ENCODE data around the gene WASF1. TPM values are rescaled to one million over a fixed set of nuclear protein-coding genes. Genes with fewer than 3 reads are reported as not detected.

The WASF1 gene
- total and polyA plus RNA-seq, 5 donors from 2014 or later, result 0.13 to 0.37 (median 0.20) TPM; not detected in 2

DNA sequence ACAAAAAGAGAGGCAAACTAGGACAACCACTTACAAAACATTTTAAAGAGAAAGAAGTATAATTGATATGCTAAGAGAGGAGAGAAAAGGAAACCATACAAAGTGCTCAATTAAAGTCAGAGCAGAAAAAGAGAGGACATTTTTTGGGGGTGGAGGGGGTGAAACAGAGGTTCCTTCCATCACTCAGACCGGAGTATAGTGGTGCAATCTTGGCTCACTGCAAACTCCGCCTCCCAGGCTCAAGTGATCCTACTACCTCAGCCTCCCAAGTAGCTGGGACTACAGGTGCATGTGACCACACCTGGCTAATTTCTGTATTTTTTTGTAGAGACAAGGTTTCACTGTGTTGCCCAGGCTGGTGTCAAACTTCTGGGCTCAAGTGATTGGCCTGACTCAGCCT, 9.4 kb downstream of the WASF1 start:
- ATAC-seq (ENCODE audit: low read depth in 2 of 2), result no peak
- Mint-ChIP-seq H3K9me3 (no peaks in the 10 kb centered on the region), H3K27ac (no peak overlapping the region), H3K36me3 (no peaks in the 10 kb centered on the region), H3K4me1 (no peaks in the 10 kb centered on the region), H3K4me3 (no peak overlapping the region), H3K27me3 (peaks cover 42% of the 10 kb centered on the region)
- Histone ChIP-seq H3K36me3 (ENCODE audit: control insufficient read depth, insufficient read depth, low read length) (no peaks in the 10 kb centered on the region), H3K27ac (ENCODE audit: insufficient read depth, low read length, poor library complexity, severe bottlenecking) (no peak overlapping the region), H3K4me3 (ENCODE audit: low read depth, low read length) (no peak overlapping the region), H3K4me1 (ENCODE audit: control insufficient read depth, insufficient read depth, low read length, poor library complexity, severe bottlenecking) (no peaks in the 10 kb centered on the region), H3K9me3 (ENCODE audit: control insufficient read depth in 2 of 2, low read length in 2 of 2) (no peaks in the 10 kb centered on the region), H3K27me3 (ENCODE audit: control insufficient read depth, insufficient read depth, low read length) (peaks cover 47% of the 10 kb centered on the region)
- no peak for DNase-seq

DNA sequence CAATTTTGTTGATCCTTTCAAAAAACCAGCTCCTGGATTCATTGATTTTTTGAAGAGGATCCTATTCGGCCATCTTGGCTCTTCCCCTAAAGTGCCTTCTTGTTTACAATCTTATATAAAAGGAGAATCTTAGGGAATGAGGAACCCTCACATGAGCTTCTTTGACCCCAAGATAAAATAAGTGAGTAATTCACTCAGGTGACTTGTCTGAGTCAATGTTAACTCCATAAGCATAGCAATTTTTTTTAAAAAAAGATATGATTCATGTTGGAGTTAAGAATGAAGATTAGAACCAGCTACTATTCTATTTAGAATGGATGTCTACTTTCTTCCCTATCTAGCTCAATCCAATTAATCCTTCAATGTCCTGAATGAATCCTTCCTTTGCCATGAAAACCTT, 21.0 kb downstream of the WASF1 start:
- H3K4me3 ChIP-seq (ENCODE audit: low read depth, low read length), result no peak overlapping the region
- DNase-seq, result no peak
- H3K27me3 ChIP-seq (ENCODE audit: control insufficient read depth, insufficient read depth, low read length), result peaks cover 28% of the 10 kb centered on the region
- H3K4me3 Mint-ChIP-seq, result no peak overlapping the region
- H3K36me3 ChIP-seq (ENCODE audit: control insufficient read depth, insufficient read depth, low read length), result no peaks in the 10 kb centered on the region
- H3K36me3 Mint-ChIP-seq, result no peaks in the 10 kb centered on the region
- no peak overlapping the region for H3K27ac Mint-ChIP-seq
- no peaks in the 10 kb centered on the region for H3K4me1 Mint-ChIP-seq
- H3K4me1 ChIP-seq (ENCODE audit: control insufficient read depth, insufficient read depth, low read length, poor library complexity, severe bottlenecking), result no peaks in the 10 kb centered on the region
- no peak for ATAC-seq (ENCODE audit: low read depth in 2 of 2)
- no peaks in the 10 kb centered on the region for H3K9me3 ChIP-seq (ENCODE audit: control insufficient read depth in 2 of 2, low read length in 2 of 2)
- peaks cover 45% of the 10 kb centered on the region for H3K27me3 Mint-ChIP-seq
- peaks cover 0 to 3% (median under 1%) of the 10 kb centered on the region in 7 donors for H3K9me3 Mint-ChIP-seq
- H3K27ac ChIP-seq (ENCODE audit: insufficient read depth, low read length, poor library complexity, severe bottlenecking), result no peak overlapping the region

DNA sequence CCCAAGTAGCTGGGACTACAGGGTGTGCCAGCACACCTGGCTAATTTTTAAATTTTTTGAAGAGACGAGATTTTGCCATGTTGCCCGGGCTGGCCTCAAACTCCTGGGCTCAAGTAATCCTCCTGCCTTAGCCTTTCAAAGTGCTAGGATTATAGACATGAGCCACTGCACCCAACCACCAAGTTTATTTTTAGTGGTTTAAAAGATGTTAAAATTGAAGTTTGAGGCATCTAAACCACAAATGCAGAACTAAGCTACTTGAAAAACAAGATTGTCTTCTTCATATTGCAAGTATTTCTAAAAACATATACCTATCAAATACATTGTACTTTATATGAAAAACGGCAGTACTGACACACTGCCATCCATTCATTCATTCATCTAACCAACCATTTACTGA, 31.6 kb downstream of the WASF1 start:
- Mint-ChIP-seq H3K36me3 (no peaks in the 10 kb centered on the region), H3K9me3 (peaks cover 0 to 2% (median 0%) of the 10 kb centered on the region in 7 donors), H3K27ac (no peak overlapping the region), H3K4me3 (no peak overlapping the region), H3K4me1 (no peaks in the 10 kb centered on the region), H3K27me3 (peaks cover 34% of the 10 kb centered on the region)
- Histone ChIP-seq H3K27ac (ENCODE audit: insufficient read depth, low read length, poor library complexity, severe bottlenecking) (no peak overlapping the region), H3K36me3 (ENCODE audit: control insufficient read depth, insufficient read depth, low read length) (no peaks in the 10 kb centered on the region), H3K4me1 (ENCODE audit: control insufficient read depth, insufficient read depth, low read length, poor library complexity, severe bottlenecking) (no peaks in the 10 kb centered on the region), H3K4me3 (ENCODE audit: low read depth, low read length) (no peak overlapping the region), H3K9me3 (ENCODE audit: control insufficient read depth in 2 of 2, low read length in 2 of 2) (no peaks in the 10 kb centered on the region), H3K27me3 (ENCODE audit: control insufficient read depth, insufficient read depth, low read length) (peaks cover 4% of the 10 kb centered on the region)
- ATAC-seq (ENCODE audit: low read depth in 2 of 2) (no peak), DNase-seq (no peak)

DNA sequence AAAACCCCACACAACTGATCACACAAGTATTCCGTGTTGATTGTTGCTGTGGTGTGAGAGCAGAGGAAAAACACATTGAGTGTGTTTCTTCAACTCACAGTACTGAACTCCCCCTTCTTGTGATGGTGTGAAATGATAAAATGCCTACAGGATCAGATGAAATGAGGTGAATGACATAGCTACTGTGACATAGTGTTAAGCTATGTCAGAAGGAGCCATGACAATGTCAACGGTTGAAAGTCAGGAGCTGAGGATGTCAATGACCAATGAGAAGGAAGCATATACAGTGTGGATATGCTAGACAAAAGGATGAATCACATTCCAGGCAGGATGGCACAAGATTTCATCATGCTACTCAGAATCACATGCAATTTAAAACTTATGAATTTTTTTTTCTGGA, 38.8 kb downstream of the WASF1 start:
- Histone ChIP-seq H3K27me3 (ENCODE audit: control insufficient read depth, insufficient read depth, low read length) (peaks cover 5% of the 10 kb centered on the region), H3K4me3 (ENCODE audit: low read depth, low read length) (no peak overlapping the region), H3K9me3 (ENCODE audit: control insufficient read depth in 2 of 2, low read length in 2 of 2) (no peaks in the 10 kb centered on the region), H3K27ac (ENCODE audit: insufficient read depth, low read length, poor library complexity, severe bottlenecking) (no peak overlapping the region), H3K4me1 (ENCODE audit: control insufficient read depth, insufficient read depth, low read length, poor library complexity, severe bottlenecking) (no peaks in the 10 kb centered on the region), H3K36me3 (ENCODE audit: control insufficient read depth, insufficient read depth, low read length) (no peaks in the 10 kb centered on the region)
- Mint-ChIP-seq H3K4me1 (no peaks in the 10 kb centered on the region), H3K36me3 (no peaks in the 10 kb centered on the region), H3K27me3 (peaks cover 33% of the 10 kb centered on the region), H3K27ac (no peak overlapping the region), H3K9me3 (peaks cover 0 to 6% (median 0%) of the 10 kb centered on the region in 7 donors), H3K4me3 (no peak overlapping the region)
- ATAC-seq (ENCODE audit: low read depth in 2 of 2) (no peak), DNase-seq (no peak)

DNA sequence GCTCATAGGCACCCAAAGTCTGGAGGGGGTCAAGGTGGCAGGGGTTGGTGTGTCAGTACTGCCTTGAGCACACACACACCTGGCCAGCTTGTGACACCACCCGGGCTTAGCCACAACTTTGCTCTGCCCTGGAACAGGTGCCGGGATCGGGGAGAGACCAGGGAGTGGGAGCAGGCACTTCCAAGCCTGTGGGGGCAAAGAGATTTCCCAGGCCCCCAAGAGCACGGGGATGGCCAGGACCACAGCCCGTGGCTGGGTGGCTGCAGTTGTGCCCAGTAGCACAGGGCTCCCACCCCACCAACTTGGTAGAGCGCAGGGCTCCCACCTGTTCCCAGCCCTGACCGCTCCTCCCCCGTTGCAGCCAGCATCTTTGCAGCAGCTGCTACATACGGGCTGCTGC, 40.4 kb downstream of the WASF1 start:
- no peak overlapping the region for H3K27ac Mint-ChIP-seq
- ATAC-seq (ENCODE audit: low read depth in 2 of 2), result no peak
- peaks cover 35% of the 10 kb centered on the region for H3K27me3 Mint-ChIP-seq
- no peaks in the 10 kb centered on the region for H3K36me3 Mint-ChIP-seq
- DNase-seq, result no peak
- H3K27me3 ChIP-seq (ENCODE audit: control insufficient read depth, insufficient read depth, low read length), result peaks cover 6% of the 10 kb centered on the region
- H3K4me3 Mint-ChIP-seq, result no peak overlapping the region
- H3K4me1 ChIP-seq (ENCODE audit: control insufficient read depth, insufficient read depth, low read length, poor library complexity, severe bottlenecking), result no peaks in the 10 kb centered on the region
- no peaks in the 10 kb centered on the region for H3K9me3 ChIP-seq (ENCODE audit: control insufficient read depth in 2 of 2, low read length in 2 of 2)
- H3K4me3 ChIP-seq (ENCODE audit: low read depth, low read length), result no peak overlapping the region
- no peaks in the 10 kb centered on the region for H3K4me1 Mint-ChIP-seq
- H3K36me3 ChIP-seq (ENCODE audit: control insufficient read depth, insufficient read depth, low read length), result no peaks in the 10 kb centered on the region
- no peak overlapping the region for H3K27ac ChIP-seq (ENCODE audit: insufficient read depth, low read length, poor library complexity, severe bottlenecking)
- H3K9me3 Mint-ChIP-seq, result peaks cover 0 to 8% (median 2%) of the 10 kb centered on the region in 7 donors

DNA sequence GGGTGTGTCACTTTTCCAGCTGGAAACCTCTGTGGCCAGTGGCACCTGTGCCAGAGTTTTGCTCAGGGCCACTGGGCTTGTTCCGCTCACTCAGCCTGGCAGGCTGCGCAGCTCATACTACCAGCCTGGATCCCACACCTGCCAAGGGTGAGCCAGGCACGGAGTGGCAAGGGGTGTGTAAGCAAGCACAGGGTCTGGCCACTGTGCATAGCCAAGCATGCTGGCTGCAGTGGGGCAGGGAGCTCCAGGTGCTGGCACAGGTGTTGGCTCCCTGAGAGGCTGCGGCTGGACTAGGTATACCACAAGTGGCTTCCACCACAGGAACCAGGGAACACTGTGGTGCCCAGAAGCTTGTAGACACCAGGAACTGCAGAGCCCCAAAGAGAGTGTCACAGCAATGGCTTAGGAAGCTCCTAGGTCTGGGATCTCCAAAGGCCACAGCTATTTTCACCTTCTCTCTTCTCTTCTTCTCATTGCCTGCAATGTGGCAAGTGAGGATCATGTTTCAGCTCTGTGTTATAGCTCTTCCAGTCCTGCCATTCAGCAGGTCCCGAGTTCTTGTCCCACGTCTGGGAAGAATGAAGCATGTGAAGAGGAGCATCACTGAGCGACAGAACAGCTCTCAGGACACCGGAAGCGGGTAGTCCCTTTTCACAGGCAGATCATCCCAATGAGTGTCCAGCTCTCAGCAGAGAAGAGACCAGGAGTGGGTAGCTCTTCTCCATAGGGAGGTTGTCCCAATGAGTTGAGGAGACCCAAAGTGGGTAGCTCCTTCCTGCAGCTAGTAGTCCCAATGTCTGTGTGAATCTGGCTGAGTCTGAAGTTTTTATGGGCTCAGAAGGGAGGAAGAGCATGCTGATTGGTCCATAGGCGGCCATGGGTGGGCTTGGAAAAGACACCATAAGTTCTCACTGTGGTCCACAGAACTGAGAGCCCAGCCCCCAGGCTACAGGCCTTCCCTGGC, 41.3 kb downstream of the WASF1 start:
- Mint-ChIP-seq H3K36me3 (no peaks in the 10 kb centered on the region), H3K27me3 (peaks cover 37% of the 10 kb centered on the region), H3K27ac (no peak overlapping the region), H3K9me3 (peaks cover 0 to 8% (median 3%) of the 10 kb centered on the region in 7 donors), H3K4me3 (no peak overlapping the region), H3K4me1 (no peaks in the 10 kb centered on the region)
- no peaks in the 10 kb centered on the region for H3K4me1 ChIP-seq (ENCODE audit: control insufficient read depth, insufficient read depth, low read length, poor library complexity, severe bottlenecking)
- DNase-seq (no peak), ATAC-seq (ENCODE audit: low read depth in 2 of 2) (no peak)
- H3K27me3 ChIP-seq (ENCODE audit: control insufficient read depth, insufficient read depth, low read length), result peaks cover 7% of the 10 kb centered on the region
- no peak overlapping the region for H3K4me3 ChIP-seq (ENCODE audit: low read depth, low read length)
- no peaks in the 10 kb centered on the region for H3K36me3 ChIP-seq (ENCODE audit: control insufficient read depth, insufficient read depth, low read length)
- no peaks in the 10 kb centered on the region for H3K9me3 ChIP-seq (ENCODE audit: control insufficient read depth in 2 of 2, low read length in 2 of 2)
- no peak overlapping the region for H3K27ac ChIP-seq (ENCODE audit: insufficient read depth, low read length, poor library complexity, severe bottlenecking)

DNA sequence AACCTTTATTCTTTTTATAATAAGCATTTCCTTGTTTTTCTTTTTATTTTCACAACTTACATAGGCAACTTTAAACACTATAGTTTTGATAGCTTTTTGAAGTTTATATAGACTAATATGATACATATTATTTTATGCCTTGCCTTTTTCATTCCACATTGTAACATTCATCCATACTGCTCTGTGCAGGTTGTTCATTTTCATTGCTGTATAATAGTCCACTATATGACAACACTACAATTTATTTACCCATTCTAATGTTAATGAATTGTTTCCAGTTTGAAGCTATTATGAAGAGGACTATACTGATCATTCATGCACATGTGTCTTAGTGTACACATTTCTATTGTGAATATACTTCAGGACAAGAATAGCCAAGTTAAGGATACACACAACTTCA, 49.1 kb downstream of the WASF1 start:
- Histone ChIP-seq H3K27ac (ENCODE audit: insufficient read depth, low read length, poor library complexity, severe bottlenecking) (no peak overlapping the region), H3K4me1 (ENCODE audit: control insufficient read depth, insufficient read depth, low read length, poor library complexity, severe bottlenecking) (no peaks in the 10 kb centered on the region), H3K4me3 (ENCODE audit: low read depth, low read length) (no peak overlapping the region), H3K9me3 (ENCODE audit: control insufficient read depth in 2 of 2, low read length in 2 of 2) (no peaks in the 10 kb centered on the region), H3K27me3 (ENCODE audit: control insufficient read depth, insufficient read depth, low read length) (peaks cover 1% of the 10 kb centered on the region), H3K36me3 (ENCODE audit: control insufficient read depth, insufficient read depth, low read length) (no peaks in the 10 kb centered on the region)
- peaks cover 17% of the 10 kb centered on the region for H3K27me3 Mint-ChIP-seq
- no peak overlapping the region for H3K27ac Mint-ChIP-seq
- no peak for ATAC-seq (ENCODE audit: low read depth in 2 of 2)
- no peak overlapping the region for H3K4me3 Mint-ChIP-seq
- peaks cover 0 to 9% (median 3%) of the 10 kb centered on the region in 7 donors for H3K9me3 Mint-ChIP-seq
- DNase-seq, result no peak
- H3K36me3 Mint-ChIP-seq, result no peaks in the 10 kb centered on the region
- H3K4me1 Mint-ChIP-seq, result no peaks in the 10 kb centered on the region

DNA sequence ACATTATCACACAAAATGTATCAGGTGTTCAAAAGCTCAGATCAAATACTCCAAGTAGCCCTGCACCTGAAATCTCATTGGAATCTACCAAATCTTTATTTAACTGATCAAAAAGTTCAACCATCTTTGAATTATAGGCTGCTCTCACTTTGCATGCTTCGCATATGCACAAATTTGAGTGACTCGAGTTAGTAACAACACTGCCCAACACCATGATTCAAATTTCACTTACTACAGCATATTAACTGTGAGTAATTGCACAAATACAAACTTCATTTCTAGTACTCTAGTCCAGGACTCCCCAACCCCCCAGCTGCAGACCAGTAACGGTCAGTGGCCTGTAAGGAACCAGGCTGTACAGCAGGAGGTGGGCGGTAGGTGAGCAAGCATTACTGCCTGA, 51.1 kb downstream of the WASF1 start:
- no peak overlapping the region for H3K27ac Mint-ChIP-seq
- no peaks in the 10 kb centered on the region for H3K9me3 ChIP-seq (ENCODE audit: control insufficient read depth in 2 of 2, low read length in 2 of 2)
- no peaks in the 10 kb centered on the region for H3K36me3 ChIP-seq (ENCODE audit: control insufficient read depth, insufficient read depth, low read length)
- H3K27me3 Mint-ChIP-seq, result peaks cover 12% of the 10 kb centered on the region
- H3K4me3 ChIP-seq (ENCODE audit: low read depth, low read length), result no peak overlapping the region
- DNase-seq, result no peak
- no peaks in the 10 kb centered on the region for H3K4me1 ChIP-seq (ENCODE audit: control insufficient read depth, insufficient read depth, low read length, poor library complexity, severe bottlenecking)
- no peaks in the 10 kb centered on the region for H3K4me1 Mint-ChIP-seq
- peaks cover 0 to 7% (median 2%) of the 10 kb centered on the region in 7 donors for H3K9me3 Mint-ChIP-seq
- ATAC-seq (ENCODE audit: low read depth in 2 of 2), result no peak
- no peak overlapping the region for H3K4me3 Mint-ChIP-seq
- no peak overlapping the region for H3K27ac ChIP-seq (ENCODE audit: insufficient read depth, low read length, poor library complexity, severe bottlenecking)
- peaks cover 3% of the 10 kb centered on the region for H3K27me3 ChIP-seq (ENCODE audit: control insufficient read depth, insufficient read depth, low read length)
- H3K36me3 Mint-ChIP-seq, result no peaks in the 10 kb centered on the region

Measured in CD4-positive, CD25-positive, alpha-beta regulatory T cell (primary cell).